OCI-LY7 (cell line): Measurements from ENCODE around the gene GPR146.

Source experiments
- CTCF ChIP-seq: fragments of 200-600 bp; sonication (generic); conservative IDR thresholded peaks from 2 replicates; pipeline ENCODE4 v1.5.1; 2014; ENCODE audit warnings: mild to moderate bottlenecking, antibody characterized with exemption, low read length, moderate library complexity, mixed read lengths
- EZH2phosphoT487 ChIP-seq: fragments of 200-600 bp; sonication (generic); IDR thresholded peaks from 2 replicates; pipeline ENCODE4 v1.6.1; 2018; ENCODE audit warnings: low read depth, borderline replicate concordance, mild to moderate bottlenecking, mixed run types, antibody characterized with exemption, low read length, moderate library complexity, mixed read lengths

DNA sequence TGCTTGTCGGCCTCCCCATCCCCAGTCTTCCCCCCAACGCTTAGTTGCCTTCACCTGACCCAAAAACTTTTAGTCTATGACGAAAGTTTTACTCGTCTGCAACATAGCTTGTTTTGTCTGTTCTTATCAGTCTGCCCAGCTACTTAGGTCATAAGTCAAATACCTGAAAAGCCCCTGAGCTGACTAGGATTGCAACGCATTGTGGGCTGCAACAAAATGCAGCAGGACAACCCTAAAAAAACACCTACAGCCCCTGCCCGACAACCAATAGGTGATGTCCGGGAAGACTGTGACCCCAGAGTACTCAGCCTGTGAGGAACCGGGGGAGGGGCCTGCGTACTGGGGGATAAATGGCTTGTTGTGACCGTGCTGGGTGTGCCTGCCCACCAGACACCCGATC, 24.3 kb downstream of the GPR146 start:
- TF ChIP-seq CTCF, result no peak
- TF ChIP-seq EZH2phosphoT487, result no peak
